ENCODE data around the gene KCTD13. TPM values are rescaled to one million over a fixed set of nuclear protein-coding genes. Genes with fewer than 3 reads are reported as not detected.
A peak's percentile ranks its signal among the peaks of the same experiment; 100 is the strongest.

Gene KCTD13
- total RNA-seq, 4 donors from 2014 or later: 40.3 to 110 (median 57.4) TPM

GRCh38 chr16:29951625-29952365 lies 25.8 kb upstream of the KCTD13 start:
- H3K27me3 ChIP-seq: no peaks in the 10 kb centered on the region
- H3K27ac ChIP-seq: no peak overlapping the region
- 81% methylated on average over 8 of the region's 8 CpGs; no CpG with 5 or more reads in 1 of the 2 donors for WGBS, 2 donors (ENCODE audit: low coverage in 1 of 2)
- no peaks in the 10 kb centered on the region for H3K36me3 ChIP-seq
- H3K9me3 ChIP-seq: no peaks in the 10 kb centered on the region
- intact Hi-C loops (cut with DNase I; ENCODE audit: low total_unique reads) (no loop called here), in situ Hi-C loops (cut with MboI; ENCODE audit: low pct_ligation_motif_present in 1 of 4, low pct_unique_long_range_greater_than_20kb in 1 of 4, low sequenced_read_pairs in 3 of 4) (no loop called here)
- no peaks in the 10 kb centered on the region for H3K4me1 ChIP-seq
- no peak for TF ChIP-seq CTCF (IDR thresholded peaks at IDR 0.05)
- no peak for TF ChIP-seq POLR2A (IDR thresholded peaks at IDR 0.05)
- no peak for TF ChIP-seq POLR2AphosphoS5 (IDR thresholded peaks at IDR 0.05)
- no peak for TF ChIP-seq EP300 (IDR thresholded peaks at IDR 0.05; ENCODE audit: low read depth)
- DNase-seq: no peak
- no peak overlapping the region for H3K4me3 ChIP-seq

- intact Hi-C loops (cut with DNase I; ENCODE audit: low total_unique reads): no loop called here
- Histone ChIP-seq H3K27me3 (no peaks in the 10 kb centered on the region), H3K4me1 (no peaks in the 10 kb centered on the region), H3K4me3 (no peak overlapping the region), H3K36me3 (no peaks in the 10 kb centered on the region), H3K9me3 (no peaks in the 10 kb centered on the region), H3K27ac (no peak overlapping the region)
- DNase-seq: no peak
- TF ChIP-seq POLR2A (IDR thresholded peaks at IDR 0.05) (no peak), POLR2AphosphoS5 (IDR thresholded peaks at IDR 0.05) (no peak), CTCF (IDR thresholded peaks at IDR 0.05) (no peak), EP300 (IDR thresholded peaks at IDR 0.05; ENCODE audit: low read depth) (no peak)
- WGBS, 2 donors (ENCODE audit: low coverage in 1 of 2): 92% methylated on average over 4 of the region's 4 CpGs; no CpG with 5 or more reads in 1 of the 2 donors
- in situ Hi-C loops (cut with MboI; ENCODE audit: low pct_ligation_motif_present in 1 of 4, low pct_unique_long_range_greater_than_20kb in 1 of 4, low sequenced_read_pairs in 3 of 4): no loop called here
These were observed 24.9 kb upstream of the KCTD13 start for GRCh38 chr16:29950806-29951461.

GRCh38 chr16:29947897-29948296 lies 21.9 kb upstream of the KCTD13 start:
- no peaks in the 10 kb centered on the region for H3K36me3 ChIP-seq
- peaks cover 0 to 16% (median 7%) of the 10 kb centered on the region in 4 donors for H3K4me1 ChIP-seq
- 71 to 82% methylated on average over 2 of the region's 2 CpGs for WGBS, 2 donors (ENCODE audit: low coverage in 1 of 2)
- intact Hi-C loops (cut with DNase I; ENCODE audit: low total_unique reads): no loop called here
- no peak overlapping the region for H3K4me3 ChIP-seq
- DNase-seq: no peak
- no peaks in the 10 kb centered on the region for H3K27me3 ChIP-seq
- in situ Hi-C loops (cut with MboI; ENCODE audit: low pct_ligation_motif_present in 1 of 4, low pct_unique_long_range_greater_than_20kb in 1 of 4, low sequenced_read_pairs in 3 of 4): no loop called here
- no peak overlapping the region for H3K27ac ChIP-seq
- TF ChIP-seq EP300 (IDR thresholded peaks at IDR 0.05; ENCODE audit: low read depth) (no peak), POLR2AphosphoS5 (IDR thresholded peaks at IDR 0.05) (no peak), CTCF (IDR thresholded peaks at IDR 0.05) (no peak), POLR2A (IDR thresholded peaks at IDR 0.05) (no peak)
- no peaks in the 10 kb centered on the region for H3K9me3 ChIP-seq

GRCh38 chr16:29943846-29944799 lies 18.1 kb upstream of the KCTD13 start:
- WGBS, 2 donors (ENCODE audit: low coverage in 1 of 2): 25 to 28% methylated on average over 9 to 11 of the region's 11 CpGs

More at GRCh38 chr16:29943846-29944799, 18.1 kb upstream of the KCTD13 start:
- TF ChIP-seq CTCF (IDR thresholded peaks at IDR 0.05) (peak in 1 of 5 experiments; percentile 25), POLR2AphosphoS5 (IDR thresholded peaks at IDR 0.05) (peak in 1 of 3 donors; percentile 50), EP300 (IDR thresholded peaks at IDR 0.05; ENCODE audit: low read depth) (no peak), POLR2A (IDR thresholded peaks at IDR 0.05) (peak; percentile 23)
- no peak overlapping the region for H3K4me3 ChIP-seq
- no peaks in the 10 kb centered on the region for H3K9me3 ChIP-seq
- H3K4me1 ChIP-seq: peaks cover 0 to 19% (median 9%) of the 10 kb centered on the region in 4 donors
- DNase-seq: peak; percentile 79
- H3K36me3 ChIP-seq: no peaks in the 10 kb centered on the region
- in situ Hi-C loops (cut with MboI; ENCODE audit: low pct_ligation_motif_present in 1 of 4, low pct_unique_long_range_greater_than_20kb in 1 of 4, low sequenced_read_pairs in 3 of 4): no loop called here
- H3K27ac ChIP-seq: peak overlapping the region; percentile 85 to 89 (median 88)
- H3K27me3 ChIP-seq: no peaks in the 10 kb centered on the region
- intact Hi-C loops (cut with DNase I; ENCODE audit: low total_unique reads): no loop called here
